ENCODE data around the gene SASH1.

SASH1 gene

GRCh38 chr6:148406579-148407371 lies 64.1 kb downstream of the SASH1 start:
- no peak overlapping the region for H3K27ac ChIP-seq (ENCODE audit: low read depth, low read length)
- H3K36me3 ChIP-seq (ENCODE audit: insufficient read depth, low read length), result no peaks in the 10 kb centered on the region
- H3K27me3 ChIP-seq (ENCODE audit: insufficient read depth, low read length), result no peaks in the 10 kb centered on the region
- WGBS, result 96% methylated on average over 6 of the region's 6 CpGs
- H3K9me3 ChIP-seq (ENCODE audit: insufficient read depth, low read depth, low read length), result no peaks in the 10 kb centered on the region
- H3K4me3 ChIP-seq (ENCODE audit: low read length), result no peak overlapping the region
- peaks cover 14% of the 10 kb centered on the region for H3K4me1 ChIP-seq (ENCODE audit: insufficient read depth, low read length)
- H3K9ac ChIP-seq (ENCODE audit: low read depth, low read length), result no peak overlapping the region

GRCh38 chr6:148407372-148407771 lies 64.7 kb downstream of the SASH1 start:
- Histone ChIP-seq H3K4me1 (ENCODE audit: insufficient read depth, low read length) (peaks cover 18% of the 10 kb centered on the region), H3K27ac (ENCODE audit: low read depth, low read length) (no peak overlapping the region), H3K9me3 (ENCODE audit: insufficient read depth, low read depth, low read length) (no peaks in the 10 kb centered on the region), H3K9ac (ENCODE audit: low read depth, low read length) (no peak overlapping the region), H3K27me3 (ENCODE audit: insufficient read depth, low read length) (no peaks in the 10 kb centered on the region), H3K36me3 (ENCODE audit: insufficient read depth, low read length) (no peaks in the 10 kb centered on the region), H3K4me3 (ENCODE audit: low read length) (no peak overlapping the region)
- 98% methylated on average over 7 of the region's 7 CpGs for WGBS

GRCh38 chr6:148413321-148414091 lies 70.9 kb downstream of the SASH1 start:
- Histone ChIP-seq H3K9ac (ENCODE audit: low read depth, low read length) (no peak overlapping the region), H3K9me3 (ENCODE audit: insufficient read depth, low read depth, low read length) (no peaks in the 10 kb centered on the region), H3K4me1 (ENCODE audit: insufficient read depth, low read length) (peaks cover 20% of the 10 kb centered on the region), H3K27me3 (ENCODE audit: insufficient read depth, low read length) (no peaks in the 10 kb centered on the region), H3K27ac (ENCODE audit: low read depth, low read length) (no peak overlapping the region), H3K36me3 (ENCODE audit: insufficient read depth, low read length) (no peaks in the 10 kb centered on the region), H3K4me3 (ENCODE audit: low read length) (no peak overlapping the region)
- WGBS, result 79% methylated on average over 10 of the region's 12 CpGs

- Histone ChIP-seq H3K27ac (ENCODE audit: low read depth, low read length) (no peak overlapping the region), H3K9ac (ENCODE audit: low read depth, low read length) (no peak overlapping the region), H3K9me3 (ENCODE audit: insufficient read depth, low read depth, low read length) (no peaks in the 10 kb centered on the region), H3K27me3 (ENCODE audit: insufficient read depth, low read length) (no peaks in the 10 kb centered on the region), H3K4me1 (ENCODE audit: insufficient read depth, low read length) (peaks cover 20% of the 10 kb centered on the region), H3K4me3 (ENCODE audit: low read length) (no peak overlapping the region), H3K36me3 (ENCODE audit: insufficient read depth, low read length) (no peaks in the 10 kb centered on the region)
- 93% methylated on average over 2 of the region's 3 CpGs for WGBS
Observed at GRCh38 chr6:148414092-148414489, 71.5 kb downstream of the SASH1 start.

- Histone ChIP-seq H3K4me3 (ENCODE audit: low read length) (no peak overlapping the region), H3K36me3 (ENCODE audit: insufficient read depth, low read length) (no peaks in the 10 kb centered on the region), H3K9me3 (ENCODE audit: insufficient read depth, low read depth, low read length) (no peaks in the 10 kb centered on the region), H3K9ac (ENCODE audit: low read depth, low read length) (no peak overlapping the region), H3K27ac (ENCODE audit: low read depth, low read length) (no peak overlapping the region), H3K4me1 (ENCODE audit: insufficient read depth, low read length) (peaks cover 20% of the 10 kb centered on the region), H3K27me3 (ENCODE audit: insufficient read depth, low read length) (no peaks in the 10 kb centered on the region)
- WGBS, result 92% methylated on average over 3 of the region's 3 CpGs
Observed at GRCh38 chr6:148414836-148415235, 72.2 kb downstream of the SASH1 start.

GRCh38 chr6:148415511-148416260 lies 73.0 kb downstream of the SASH1 start:
- WGBS, result 96% methylated on average over 4 of the region's 4 CpGs
- Histone ChIP-seq H3K4me3 (ENCODE audit: low read length) (no peak overlapping the region), H3K27ac (ENCODE audit: low read depth, low read length) (no peak overlapping the region), H3K27me3 (ENCODE audit: insufficient read depth, low read length) (no peaks in the 10 kb centered on the region), H3K9ac (ENCODE audit: low read depth, low read length) (no peak overlapping the region), H3K36me3 (ENCODE audit: insufficient read depth, low read length) (no peaks in the 10 kb centered on the region), H3K9me3 (ENCODE audit: insufficient read depth, low read depth, low read length) (no peaks in the 10 kb centered on the region), H3K4me1 (ENCODE audit: insufficient read depth, low read length) (peaks cover 20% of the 10 kb centered on the region)

GRCh38 chr6:148416330-148416965 lies 73.8 kb downstream of the SASH1 start:
- Histone ChIP-seq H3K36me3 (ENCODE audit: insufficient read depth, low read length) (no peaks in the 10 kb centered on the region), H3K4me1 (ENCODE audit: insufficient read depth, low read length) (peaks cover 20% of the 10 kb centered on the region), H3K4me3 (ENCODE audit: low read length) (no peak overlapping the region), H3K27ac (ENCODE audit: low read depth, low read length) (no peak overlapping the region), H3K9me3 (ENCODE audit: insufficient read depth, low read depth, low read length) (no peaks in the 10 kb centered on the region), H3K27me3 (ENCODE audit: insufficient read depth, low read length) (no peaks in the 10 kb centered on the region), H3K9ac (ENCODE audit: low read depth, low read length) (no peak overlapping the region)
- WGBS, result 94% methylated on average over 7 of the region's 7 CpGs

GRCh38 chr6:148417045-148417444 lies 74.4 kb downstream of the SASH1 start:
- H3K4me3 ChIP-seq (ENCODE audit: low read length), result no peak overlapping the region
- WGBS, result 97% methylated on average over 8 of the region's 8 CpGs

GRCh38 chr6:148419430-148419829 lies 76.8 kb downstream of the SASH1 start:
- H3K27me3 ChIP-seq (ENCODE audit: insufficient read depth, low read length), result no peaks in the 10 kb centered on the region
- WGBS, result 86% methylated on average over 5 of the region's 5 CpGs
- peaks cover 3% of the 10 kb centered on the region; the same call in 1 of the 2 replicates for H3K4me1 ChIP-seq (ENCODE audit: insufficient read depth, low read length)
- no peak overlapping the region for H3K9ac ChIP-seq (ENCODE audit: low read depth, low read length)
- H3K9me3 ChIP-seq (ENCODE audit: insufficient read depth, low read depth, low read length), result no peaks in the 10 kb centered on the region
- H3K36me3 ChIP-seq (ENCODE audit: insufficient read depth, low read length), result no peaks in the 10 kb centered on the region
- H3K4me3 ChIP-seq (ENCODE audit: low read length), result no peak overlapping the region
- no peak overlapping the region for H3K27ac ChIP-seq (ENCODE audit: low read depth, low read length)

More at GRCh38 chr6:148417045-148417444, 74.4 kb downstream of the SASH1 start:
- Histone ChIP-seq H3K9ac (ENCODE audit: low read depth, low read length) (no peak overlapping the region), H3K4me1 (ENCODE audit: insufficient read depth, low read length) (peaks cover 20% of the 10 kb centered on the region), H3K27ac (ENCODE audit: low read depth, low read length) (no peak overlapping the region), H3K36me3 (ENCODE audit: insufficient read depth, low read length) (no peaks in the 10 kb centered on the region), H3K9me3 (ENCODE audit: insufficient read depth, low read depth, low read length) (no peaks in the 10 kb centered on the region), H3K27me3 (ENCODE audit: insufficient read depth, low read length) (no peaks in the 10 kb centered on the region)

- Histone ChIP-seq H3K9ac (ENCODE audit: low read depth, low read length) (no peak overlapping the region), H3K36me3 (ENCODE audit: insufficient read depth, low read length) (no peaks in the 10 kb centered on the region), H3K4me1 (ENCODE audit: insufficient read depth, low read length) (no peaks in the 10 kb centered on the region), H3K27me3 (ENCODE audit: insufficient read depth, low read length) (no peaks in the 10 kb centered on the region), H3K4me3 (ENCODE audit: low read length) (no peak overlapping the region), H3K9me3 (ENCODE audit: insufficient read depth, low read depth, low read length) (no peaks in the 10 kb centered on the region), H3K27ac (ENCODE audit: low read depth, low read length) (no peak overlapping the region)
- WGBS, result 95% methylated on average over 4 of the region's 4 CpGs
Observed at GRCh38 chr6:148422085-148422484, 79.4 kb downstream of the SASH1 start.
